ENCODE measurements around the gene ARHGAP26.

Gene ARHGAP26

GRCh38 chr5:143120460-143121134, 350.4 kb downstream of the ARHGAP26 start:
- DNase-seq (ENCODE audit: low spot score), result no peak

GRCh38 chr5:143121135-143121475, 350.9 kb downstream of the ARHGAP26 start:
- no peak for DNase-seq (ENCODE audit: low spot score)

- no peak for DNase-seq (ENCODE audit: low spot score)
Measured at GRCh38 chr5:143124593-143124992, 354.4 kb downstream of the ARHGAP26 start.

GRCh38 chr5:143126174-143127019, 356.2 kb downstream of the ARHGAP26 start:
- DNase-seq (ENCODE audit: low spot score), result no peak

GRCh38 chr5:143128412-143129071, 358.4 kb downstream of the ARHGAP26 start:
- DNase-seq (ENCODE audit: low spot score), result no peak

- DNase-seq (ENCODE audit: low spot score), result no peak
Measured at GRCh38 chr5:143129203-143129602, 359.0 kb downstream of the ARHGAP26 start.

- DNase-seq (ENCODE audit: low spot score), result no peak
Measured at GRCh38 chr5:143129910-143130612, 359.9 kb downstream of the ARHGAP26 start.

- DNase-seq (ENCODE audit: low spot score), result no peak
Measured at GRCh38 chr5:143130613-143131305, 360.6 kb downstream of the ARHGAP26 start.

GRCh38 chr5:143131972-143132371, 361.8 kb downstream of the ARHGAP26 start:
- DNase-seq (ENCODE audit: low spot score), result no peak

- no peak for DNase-seq (ENCODE audit: low spot score)
Measured at GRCh38 chr5:143132739-143133138, 362.6 kb downstream of the ARHGAP26 start.

GRCh38 chr5:143133721-143134120, 363.5 kb downstream of the ARHGAP26 start:
- no peak for DNase-seq (ENCODE audit: low spot score)

- DNase-seq (ENCODE audit: low spot score), result no peak
Measured at GRCh38 chr5:143134269-143134668, 364.1 kb downstream of the ARHGAP26 start.

- DNase-seq (ENCODE audit: low spot score), result no peak
Measured at GRCh38 chr5:143134900-143135299, 364.7 kb downstream of the ARHGAP26 start.

- DNase-seq (ENCODE audit: low spot score), result peak; percentile 55
Measured at GRCh38 chr5:143135832-143136551, 365.8 kb downstream of the ARHGAP26 start.

- DNase-seq (ENCODE audit: low spot score), result no peak
Measured at GRCh38 chr5:143138839-143139238, 368.7 kb downstream of the ARHGAP26 start.

- DNase-seq (ENCODE audit: low spot score), result no peak
Measured at GRCh38 chr5:143139585-143139984, 369.4 kb downstream of the ARHGAP26 start.

- DNase-seq (ENCODE audit: low spot score), result no peak
Measured at GRCh38 chr5:143140492-143141203, 370.5 kb downstream of the ARHGAP26 start.

GRCh38 chr5:143141652-143142051, 371.5 kb downstream of the ARHGAP26 start:
- no peak for DNase-seq (ENCODE audit: low spot score)

- no peak for DNase-seq (ENCODE audit: low spot score)
Measured at GRCh38 chr5:143142596-143143435, 372.6 kb downstream of the ARHGAP26 start.

Measured in HuH-7 (cell line).